ENCODE results near the gene PPM1D.

GRCh38 chr17:60628252-60628889, 28.4 kb downstream of the PPM1D start:
- TF ChIP-seq, protein P1, sequence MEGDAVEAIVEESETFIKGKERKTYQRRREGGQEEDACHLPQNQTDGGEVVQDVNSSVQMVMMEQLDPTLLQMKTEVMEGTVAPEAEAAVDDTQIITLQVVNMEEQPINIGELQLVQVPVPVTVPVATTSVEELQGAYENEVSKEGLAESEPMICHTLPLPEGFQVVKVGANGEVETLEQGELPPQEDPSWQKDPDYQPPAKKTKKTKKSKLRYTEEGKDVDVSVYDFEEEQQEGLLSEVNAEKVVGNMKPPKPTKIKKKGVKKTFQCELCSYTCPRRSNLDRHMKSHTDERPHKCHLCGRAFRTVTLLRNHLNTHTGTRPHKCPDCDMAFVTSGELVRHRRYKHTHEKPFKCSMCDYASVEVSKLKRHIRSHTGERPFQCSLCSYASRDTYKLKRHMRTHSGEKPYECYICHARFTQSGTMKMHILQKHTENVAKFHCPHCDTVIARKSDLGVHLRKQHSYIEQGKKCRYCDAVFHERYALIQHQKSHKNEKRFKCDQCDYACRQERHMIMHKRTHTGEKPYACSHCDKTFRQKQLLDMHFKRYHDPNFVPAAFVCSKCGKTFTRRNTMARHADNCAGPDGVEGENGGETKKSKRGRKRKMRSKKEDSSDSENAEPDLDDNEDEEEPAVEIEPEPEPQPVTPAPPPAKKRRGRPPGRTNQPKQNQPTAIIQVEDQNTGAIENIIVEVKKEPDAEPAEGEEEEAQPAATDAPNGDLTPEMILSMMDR (conservative IDR thresholded peaks at IDR 0.05; ENCODE audit: low read length) = no peak
- no peak for TF ChIP-seq EZH2phosphoT487 (IDR thresholded peaks at IDR 0.05; ENCODE audit: borderline replicate concordance, low read depth, low read length)
